ENCODE results near the gene TMEM95. TPM values are rescaled to one million over a fixed set of nuclear protein-coding genes. Genes with fewer than 3 reads are reported as not detected.
A peak's percentile ranks its signal among the peaks of the same experiment; 100 is the strongest.

TMEM95 gene
- total RNA-seq, 6 experiments from 2014 or later: not detected

- Histone ChIP-seq H3K36me3 (peaks cover 11 to 53% (median 31%) of the 10 kb centered on the region in 4 donors), H3K27ac (no peak overlapping the region), H3K4me3 (no peak overlapping the region), H3K9me3 (no peaks in the 10 kb centered on the region), H3K4me1 (peaks cover 0 to 26% (median 12%) of the 10 kb centered on the region in 4 donors), H3K27me3 (no peaks in the 10 kb centered on the region)
- DNase-seq (no peak), ATAC-seq (no peak)
- WGBS (ENCODE audit: insufficient coverage, low coverage, low lambda C conversion rate, missing lambda C conversion rate): 85% methylated on average over 3 of the region's 7 CpGs
- TF ChIP-seq CTCF (IDR thresholded peaks at IDR 0.05) (no peak), POLR2A (IDR thresholded peaks at IDR 0.05) (peak; percentile 23)
- intact Hi-C loops (cut with DNase I): no loop called here
Observed at GRCh38 chr17:7313088-7313889, 41.7 kb upstream of the TMEM95 start.

GRCh38 chr17:7313890-7314718 lies 40.9 kb upstream of the TMEM95 start:
- H3K4me3 ChIP-seq: peak overlapping the region; percentile 72 to 95 (median 82)
- WGBS (ENCODE audit: insufficient coverage, low coverage, low lambda C conversion rate, missing lambda C conversion rate): 34% methylated on average over 8 of the region's 9 CpGs
- no peak for DNase-seq

GRCh38 chr17:7314719-7315569 lies 40.0 kb upstream of the TMEM95 start, which contains the start of gene GPS2:
TSS of gene GPS2 (minus strand) at chr17:7315360. CDS start at chr17:7315052, 308 bp downstream.
- peaks cover 7 to 53% (median 27%) of the 10 kb centered on the region in 4 donors for H3K36me3 ChIP-seq
- H3K27ac ChIP-seq: peak within 1 kb of the TSS; percentile 84 to 96 (median 91)
- peaks cover 0 to 13% (median 6%) of the 10 kb centered on the region in 4 donors for H3K4me1 ChIP-seq
- ATAC-seq (peak; percentile 85 to 93 (median 88)), DNase-seq (peak; percentile 95 to 96 (median 96))
- WGBS (ENCODE audit: insufficient coverage, low coverage, low lambda C conversion rate, missing lambda C conversion rate): 1% methylated on average over 18 of the region's 95 CpGs
- no peaks in the 10 kb centered on the region for H3K27me3 ChIP-seq
- intact Hi-C loops (cut with DNase I): no loop called here
- H3K9me3 ChIP-seq: no peaks in the 10 kb centered on the region
- TF ChIP-seq CTCF (IDR thresholded peaks at IDR 0.05) (no peak), POLR2A (IDR thresholded peaks at IDR 0.05) (peak; percentile 89)
- H3K4me3 ChIP-seq: peak within 1 kb of the TSS; percentile 72 to 95 (median 82)

More at GRCh38 chr17:7313890-7314718, 40.9 kb upstream of the TMEM95 start:
- H3K9me3 ChIP-seq: no peaks in the 10 kb centered on the region
- no peak for ATAC-seq
- H3K27me3 ChIP-seq: no peaks in the 10 kb centered on the region
- peaks cover 0 to 21% (median 12%) of the 10 kb centered on the region in 4 donors for H3K4me1 ChIP-seq
- peak overlapping the region in 2 of 3 donors; percentile 84 to 96 for H3K27ac ChIP-seq
- H3K36me3 ChIP-seq: peaks cover 11 to 58% (median 31%) of the 10 kb centered on the region in 4 donors
- TF ChIP-seq CTCF (IDR thresholded peaks at IDR 0.05): no peak
- TF ChIP-seq POLR2A (IDR thresholded peaks at IDR 0.05): no peak
- intact Hi-C loops (cut with DNase I): no loop called here
